Chondrocyte (in vitro differentiated cells): Measurements from ENCODE around the gene NOSTRIN. TPM values are rescaled to one million over a fixed set of nuclear protein-coding genes. Genes with fewer than 3 reads are reported as not detected.

ENCODE experiments used
- DNase-seq: peaks from one replicate; pipeline ENCODE4 v3.0.0; 2021; ENCODE audit warnings: mixed read lengths, low spot score
- H3K27ac Mint-ChIP-seq: one replicate; pipeline ENCODE4 v1.8.0; 2021; ENCODE audit warnings: mild to moderate bottlenecking, moderate library complexity, mixed read lengths; ENCODE audit not compliant: unreplicated experiment
- H3K27me3 Mint-ChIP-seq: 2 replicates; pipeline ENCODE4 v1.8.0; 2021; ENCODE audit warnings: low read depth, mixed read lengths
- H3K36me3 Mint-ChIP-seq: 2 replicates; pipeline ENCODE4 v1.8.0; 2021; ENCODE audit warnings: low read depth, mixed read lengths
- H3K4me1 Mint-ChIP-seq: 2 replicates; pipeline ENCODE4 v1.8.0; 2021; ENCODE audit warnings: low read depth, mild to moderate bottlenecking, mixed read lengths
- H3K4me3 Mint-ChIP-seq: one replicate; pipeline ENCODE4 v1.8.0; 2021; ENCODE audit warnings: mild to moderate bottlenecking, moderate library complexity, mixed read lengths; ENCODE audit not compliant: unreplicated experiment
- H3K9me3 Mint-ChIP-seq: 2 replicates; pipeline ENCODE4 v1.8.0; 2021; ENCODE audit warnings: low read depth, mixed read lengths
- long read RNA-seq: library from polyadenylated mRNA; stranded (forward); transcript quantifications from one replicate; pipeline ENCODE4 v2.0.0, GENCODE V29; 2021
- total RNA-seq: library from RNA; stranded (reverse); gene quantifications from 3 replicates; pipeline ENCODE4 v1.2.1, GENCODE V29; 2021
- TF ChIP-seq, protein P1 (sequence below): fragments of 200-600 bp; sonication (generic); IDR thresholded peaks from 2 replicates; pipeline ENCODE4 v1.5.0; 2021; ENCODE audit warnings: antibody characterized with exemption, mild to moderate bottlenecking, moderate library complexity

Gene NOSTRIN, protein sequence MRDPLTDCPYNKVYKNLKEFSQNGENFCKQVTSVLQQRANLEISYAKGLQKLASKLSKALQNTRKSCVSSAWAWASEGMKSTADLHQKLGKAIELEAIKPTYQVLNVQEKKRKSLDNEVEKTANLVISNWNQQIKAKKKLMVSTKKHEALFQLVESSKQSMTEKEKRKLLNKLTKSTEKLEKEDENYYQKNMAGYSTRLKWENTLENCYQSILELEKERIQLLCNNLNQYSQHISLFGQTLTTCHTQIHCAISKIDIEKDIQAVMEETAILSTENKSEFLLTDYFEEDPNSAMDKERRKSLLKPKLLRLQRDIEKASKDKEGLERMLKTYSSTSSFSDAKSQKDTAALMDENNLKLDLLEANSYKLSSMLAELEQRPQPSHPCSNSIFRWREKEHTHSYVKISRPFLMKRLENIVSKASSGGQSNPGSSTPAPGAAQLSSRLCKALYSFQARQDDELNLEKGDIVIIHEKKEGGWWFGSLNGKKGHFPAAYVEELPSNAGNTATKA
- total RNA-seq, result 0.27 TPM in 1 of 3 replicates, not detected in the others
- long read RNA-seq, result 0 reads

DNA sequence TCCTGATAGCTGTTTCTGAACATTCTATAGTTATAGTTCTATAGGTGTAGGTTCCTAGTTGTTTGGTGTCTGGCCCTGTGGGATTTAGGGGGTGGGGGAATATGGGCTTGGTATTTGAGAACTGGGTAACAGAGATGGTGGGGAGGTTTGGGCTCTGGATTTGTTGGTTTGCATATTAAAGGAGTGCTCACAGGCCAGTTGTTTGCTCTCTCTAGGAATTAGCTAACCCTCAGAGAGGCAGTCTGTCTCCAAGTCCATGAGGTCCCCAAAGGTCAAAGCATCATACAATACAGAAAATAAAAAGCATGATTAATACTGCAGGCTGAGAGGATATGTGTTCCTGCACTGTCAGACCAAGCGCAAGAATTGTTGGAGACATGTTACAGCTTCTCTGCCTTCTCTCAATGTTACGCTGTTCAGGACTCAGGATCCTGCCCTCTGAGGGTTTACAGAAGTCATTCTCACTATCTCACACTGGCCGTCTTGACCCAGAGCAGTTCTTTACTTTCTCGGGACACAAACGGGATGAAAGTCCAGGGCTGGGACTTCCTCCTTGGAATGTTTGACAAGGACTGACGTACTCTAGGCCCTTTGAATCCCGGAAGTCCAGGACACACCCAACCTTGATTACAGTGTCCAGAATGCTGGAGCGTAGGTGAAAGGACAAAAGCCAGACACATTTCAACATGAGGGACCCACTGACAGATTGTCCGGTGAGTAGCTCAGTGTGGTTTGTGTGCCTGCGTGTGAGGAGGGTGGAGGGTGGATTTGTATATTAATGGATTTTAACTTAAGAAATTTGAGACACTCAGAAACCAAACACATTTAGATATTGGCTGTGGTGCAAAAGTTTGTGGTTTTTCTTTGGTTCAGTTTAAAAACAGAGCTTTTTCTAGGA is at the start of gene NOSTRIN:
TSS of gene NOSTRIN (plus strand) at position 677 of the 898 bp plus-strand sequence. CDS start at position 687, 10 bp downstream.
- no peak within 1 kb of the TSS for H3K27ac Mint-ChIP-seq
- no peak within 1 kb of the TSS for H3K4me3 Mint-ChIP-seq
- no peaks in the 10 kb centered on the region for H3K9me3 Mint-ChIP-seq

DNA sequence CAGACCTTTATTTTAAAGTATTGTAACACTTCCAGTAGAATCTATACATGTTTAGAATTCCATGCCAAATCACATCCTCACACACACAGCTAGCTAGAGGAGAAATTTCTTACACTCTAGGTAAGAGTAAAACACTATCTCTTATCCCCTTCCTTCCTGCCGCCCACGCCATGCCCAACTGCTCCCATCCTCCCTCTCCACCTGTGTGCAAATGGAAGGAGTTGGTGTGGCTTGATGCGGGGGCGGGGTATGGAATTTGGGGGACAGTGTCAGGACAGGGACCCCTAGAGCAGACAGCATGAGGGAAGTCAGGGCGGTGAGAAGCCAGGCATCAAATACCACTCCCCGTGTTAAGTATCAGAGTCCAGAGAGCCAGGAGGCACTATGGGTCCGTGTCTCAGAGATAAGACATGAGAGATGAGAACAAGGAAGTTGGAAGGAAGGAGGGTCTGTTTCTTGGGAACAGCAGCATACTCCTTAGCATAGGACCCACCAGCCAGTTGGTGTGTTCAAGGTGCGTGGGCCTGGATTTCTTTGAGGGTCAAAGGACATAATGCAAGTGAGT is 48.6 kb upstream of the NOSTRIN start:
- Mint-ChIP-seq H3K4me3 (no peak overlapping the region), H3K4me1 (peaks cover 8% of the 10 kb centered on the region), H3K27me3 (no peaks in the 10 kb centered on the region), H3K36me3 (peaks cover 2% of the 10 kb centered on the region), H3K27ac (no peak overlapping the region), H3K9me3 (no peaks in the 10 kb centered on the region)
- TF ChIP-seq, protein P1, sequence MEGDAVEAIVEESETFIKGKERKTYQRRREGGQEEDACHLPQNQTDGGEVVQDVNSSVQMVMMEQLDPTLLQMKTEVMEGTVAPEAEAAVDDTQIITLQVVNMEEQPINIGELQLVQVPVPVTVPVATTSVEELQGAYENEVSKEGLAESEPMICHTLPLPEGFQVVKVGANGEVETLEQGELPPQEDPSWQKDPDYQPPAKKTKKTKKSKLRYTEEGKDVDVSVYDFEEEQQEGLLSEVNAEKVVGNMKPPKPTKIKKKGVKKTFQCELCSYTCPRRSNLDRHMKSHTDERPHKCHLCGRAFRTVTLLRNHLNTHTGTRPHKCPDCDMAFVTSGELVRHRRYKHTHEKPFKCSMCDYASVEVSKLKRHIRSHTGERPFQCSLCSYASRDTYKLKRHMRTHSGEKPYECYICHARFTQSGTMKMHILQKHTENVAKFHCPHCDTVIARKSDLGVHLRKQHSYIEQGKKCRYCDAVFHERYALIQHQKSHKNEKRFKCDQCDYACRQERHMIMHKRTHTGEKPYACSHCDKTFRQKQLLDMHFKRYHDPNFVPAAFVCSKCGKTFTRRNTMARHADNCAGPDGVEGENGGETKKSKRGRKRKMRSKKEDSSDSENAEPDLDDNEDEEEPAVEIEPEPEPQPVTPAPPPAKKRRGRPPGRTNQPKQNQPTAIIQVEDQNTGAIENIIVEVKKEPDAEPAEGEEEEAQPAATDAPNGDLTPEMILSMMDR, result no peak
- DNase-seq, result no peak

More for the DNA sequence above, at the start of gene NOSTRIN:
- TF ChIP-seq, protein P1, result no peak
- Mint-ChIP-seq H3K36me3 (no peaks in the 10 kb centered on the region), H3K4me1 (peaks cover 8% of the 10 kb centered on the region), H3K27me3 (no peaks in the 10 kb centered on the region)
- DNase-seq, result no peak

DNA sequence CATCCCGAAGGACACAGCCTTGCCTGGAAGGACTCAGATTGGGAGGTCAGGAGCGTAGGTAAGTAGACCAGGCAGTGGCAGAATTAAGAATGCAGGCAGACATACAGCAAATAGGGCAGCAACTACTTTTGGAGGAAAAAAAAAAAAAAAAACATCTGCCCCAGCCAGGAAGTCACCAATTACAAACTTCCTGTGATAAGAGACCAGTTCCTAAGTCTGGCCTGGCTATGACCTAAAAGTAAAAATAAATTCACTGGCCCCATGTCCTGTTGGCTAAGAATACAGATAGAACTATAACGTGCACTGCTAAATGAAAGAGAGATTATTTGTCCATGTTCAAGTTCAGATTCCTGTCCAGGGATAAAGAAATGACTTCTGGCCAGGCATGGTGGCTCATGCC is 45.2 kb upstream of the NOSTRIN start:
- Mint-ChIP-seq H3K36me3 (peaks cover 2% of the 10 kb centered on the region), H3K27me3 (no peaks in the 10 kb centered on the region), H3K4me1 (no peaks in the 10 kb centered on the region), H3K4me3 (no peak overlapping the region), H3K9me3 (no peaks in the 10 kb centered on the region), H3K27ac (no peak overlapping the region)
- TF ChIP-seq, protein P1, result no peak
- DNase-seq, result no peak

DNA sequence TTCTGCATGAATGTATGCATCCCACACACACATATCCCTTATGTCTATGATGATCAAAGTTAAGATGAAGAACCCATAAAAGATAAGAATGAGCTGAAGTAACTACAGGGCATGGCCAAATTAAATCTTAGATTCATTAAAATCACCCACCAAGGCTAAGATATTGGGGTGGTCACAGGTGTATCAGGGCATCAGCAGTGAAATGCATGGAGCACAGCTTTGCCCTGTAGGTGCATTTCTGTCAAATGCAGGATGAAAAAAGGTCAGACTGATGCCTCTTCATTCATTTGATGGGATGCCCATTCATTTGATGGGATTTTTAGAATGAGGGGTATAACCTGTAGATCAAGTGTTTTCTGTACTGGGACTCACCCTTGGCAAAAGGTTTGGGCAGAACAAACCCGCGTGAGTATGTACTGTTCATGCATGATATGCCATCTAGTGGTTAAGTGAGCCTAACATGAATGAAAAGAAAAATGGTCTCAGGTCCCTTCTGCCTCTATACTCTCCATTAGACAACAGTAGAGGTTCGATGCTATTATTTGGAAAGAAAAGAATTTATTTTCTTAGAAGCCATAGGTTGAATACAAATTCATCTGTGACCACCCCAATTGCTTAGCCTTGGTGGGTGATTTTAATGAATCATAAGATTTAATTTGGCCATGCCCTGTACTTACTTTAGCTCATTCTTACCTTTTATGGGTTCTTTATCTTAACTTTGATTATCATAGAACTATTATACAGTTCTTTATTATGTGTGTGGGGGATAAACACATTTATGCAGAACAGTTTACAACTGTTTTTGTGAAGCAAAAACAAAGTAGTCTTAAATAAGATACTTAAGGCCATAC is 43.2 kb upstream of the NOSTRIN start:
- Mint-ChIP-seq H3K4me1 (no peaks in the 10 kb centered on the region), H3K4me3 (no peak overlapping the region), H3K27me3 (no peaks in the 10 kb centered on the region), H3K27ac (no peak overlapping the region), H3K36me3 (peaks cover 5% of the 10 kb centered on the region), H3K9me3 (no peaks in the 10 kb centered on the region)
- DNase-seq, result no peak
- TF ChIP-seq, protein P1, result peak; percentile 89
